Suprapubic skin (tissue), 4 donors: ENCODE data around the gene RPL19.

Source experiments
- EP300 ChIP-seq: sonication (generic); formaldehyde crosslinking; IDR thresholded peaks from one replicate; pipeline ENCODE4 v1.6.1; 2017; ENCODE audit warnings: antibody characterized with exemption
- POLR2AphosphoS5 ChIP-seq, 3 donors: sonication (generic); formaldehyde crosslinking; IDR thresholded peaks; one replicate each; pipeline ENCODE4 v1.6.1; 2017; ENCODE audit warnings: antibody characterized with exemption in 3 of 3
- TF ChIP-seq, protein P1 (sequence below), 2 donors: fragments of 200-600 bp in 1 of 2; fragments of 450-650 bp in 1 of 2; sonication (generic) in 1 of 2; IDR thresholded peaks; one replicate each; pipeline ENCODE4 v1.5.1; 2016 to 2019; ENCODE audit warnings: antibody characterized with exemption in 2 of 2, mild to moderate bottlenecking in 1 of 2, moderate library complexity in 1 of 2

DNA sequence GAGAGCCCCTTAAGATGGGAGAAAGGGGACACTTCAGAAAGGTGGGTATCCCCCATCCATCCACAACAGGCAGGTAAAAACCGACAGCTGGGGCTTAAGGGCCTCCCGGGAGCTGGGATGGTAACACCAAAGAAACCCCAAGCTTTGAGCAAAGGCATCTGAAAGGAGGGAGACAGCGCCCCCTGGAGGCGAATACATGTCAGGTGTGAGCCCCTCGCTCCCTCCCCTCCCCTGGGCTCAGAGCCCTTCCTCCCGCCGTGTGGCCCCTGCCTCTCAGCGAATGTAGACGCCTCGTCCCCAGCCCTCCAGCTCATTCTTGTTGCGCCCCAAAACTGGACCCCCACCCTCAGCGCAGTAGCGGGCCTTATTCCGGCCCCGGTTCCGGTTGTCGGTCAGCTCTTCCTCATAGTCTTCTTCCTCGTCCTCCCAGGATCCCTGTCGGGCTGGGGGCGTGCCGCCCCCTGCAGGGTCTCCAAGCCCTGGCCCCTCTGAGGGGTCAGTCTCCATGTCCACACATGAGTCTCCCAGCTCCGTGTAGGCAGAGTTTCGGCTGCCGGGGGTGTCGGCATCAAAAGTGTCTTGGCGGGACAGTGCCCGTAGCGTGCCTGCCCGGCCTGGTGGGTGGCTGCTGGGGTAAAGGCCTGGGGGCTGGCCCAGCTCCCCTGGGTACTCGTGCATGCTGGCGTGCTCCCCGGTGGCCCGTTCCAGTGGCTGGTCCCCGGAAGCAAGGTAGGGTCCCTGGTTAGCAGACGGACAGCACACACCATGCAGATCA, 25.0 kb upstream of the RPL19 start:
- TF ChIP-seq, protein P1, sequence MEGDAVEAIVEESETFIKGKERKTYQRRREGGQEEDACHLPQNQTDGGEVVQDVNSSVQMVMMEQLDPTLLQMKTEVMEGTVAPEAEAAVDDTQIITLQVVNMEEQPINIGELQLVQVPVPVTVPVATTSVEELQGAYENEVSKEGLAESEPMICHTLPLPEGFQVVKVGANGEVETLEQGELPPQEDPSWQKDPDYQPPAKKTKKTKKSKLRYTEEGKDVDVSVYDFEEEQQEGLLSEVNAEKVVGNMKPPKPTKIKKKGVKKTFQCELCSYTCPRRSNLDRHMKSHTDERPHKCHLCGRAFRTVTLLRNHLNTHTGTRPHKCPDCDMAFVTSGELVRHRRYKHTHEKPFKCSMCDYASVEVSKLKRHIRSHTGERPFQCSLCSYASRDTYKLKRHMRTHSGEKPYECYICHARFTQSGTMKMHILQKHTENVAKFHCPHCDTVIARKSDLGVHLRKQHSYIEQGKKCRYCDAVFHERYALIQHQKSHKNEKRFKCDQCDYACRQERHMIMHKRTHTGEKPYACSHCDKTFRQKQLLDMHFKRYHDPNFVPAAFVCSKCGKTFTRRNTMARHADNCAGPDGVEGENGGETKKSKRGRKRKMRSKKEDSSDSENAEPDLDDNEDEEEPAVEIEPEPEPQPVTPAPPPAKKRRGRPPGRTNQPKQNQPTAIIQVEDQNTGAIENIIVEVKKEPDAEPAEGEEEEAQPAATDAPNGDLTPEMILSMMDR (IDR thresholded peaks at IDR 0.05), result peak; percentile 33 to 87
- TF ChIP-seq POLR2AphosphoS5 (IDR thresholded peaks at IDR 0.05) (no peak), EP300 (no peak)
